Endodermal cell (in vitro differentiated cells): ENCODE results near the gene KISS1R. TPM values are rescaled to one million over a fixed set of nuclear protein-coding genes. Genes with fewer than 3 reads are reported as not detected.

Experiments
- DNase-seq: peaks from one replicate; pipeline ENCODE4 v3.0.0-alpha.2; 2017
- H3K27ac ChIP-seq: 2 replicates; pipeline ENCODE4 v1.5.1; 2013; ENCODE audit warnings: mild to moderate bottlenecking, low read depth, low read length, moderate library complexity
- H3K27me3 ChIP-seq: 2 replicates; pipeline ENCODE4 v1.6.1; 2013; ENCODE audit warnings: mild to moderate bottlenecking, low read length, moderate library complexity; ENCODE audit not compliant: insufficient read depth, control insufficient read depth, poor library complexity, severe bottlenecking
- H3K36me3 ChIP-seq: 2 replicates; pipeline ENCODE4 v1.7.0; 2013; ENCODE audit warnings: mild to moderate bottlenecking, low read length, moderate library complexity; ENCODE audit not compliant: control insufficient read depth, insufficient read depth
- H3K4me1 ChIP-seq: one replicate; pipeline ENCODE4 v1.7.0; 2013; ENCODE audit warnings: low read length; ENCODE audit not compliant: control insufficient read depth, insufficient read depth
- H3K4me3 ChIP-seq: 2 replicates; pipeline ENCODE4 v1.5.1; 2013; ENCODE audit warnings: mild to moderate bottlenecking, low read length, moderate library complexity
- H3K9ac ChIP-seq: 2 replicates; pipeline ENCODE4 v1.6.1; 2013; ENCODE audit warnings: mild to moderate bottlenecking, low read length, moderate library complexity; ENCODE audit not compliant: poor library complexity, severe bottlenecking; ENCODE audit errors: extremely low read depth
- H3K9me3 ChIP-seq: 2 replicates; pipeline ENCODE4 v1.6.1; 2013; ENCODE audit warnings: mild to moderate bottlenecking, low read length, moderate library complexity; ENCODE audit not compliant: control insufficient read depth
- H3K27ac Mint-ChIP-seq: 2 replicates; pipeline ENCODE4 v1.8.0; 2020; ENCODE audit warnings: mixed read lengths
- H3K27me3 Mint-ChIP-seq: 2 replicates; pipeline ENCODE4 v1.8.0; 2021; ENCODE audit warnings: mild to moderate bottlenecking, mixed read lengths; ENCODE audit not compliant: insufficient read depth
- H3K36me3 Mint-ChIP-seq: 2 replicates; pipeline ENCODE4 v1.8.0; 2020; ENCODE audit warnings: low read depth, mixed read lengths
- H3K4me1 Mint-ChIP-seq: 2 replicates; pipeline ENCODE4 v1.8.0; 2020; ENCODE audit warnings: mixed read lengths
- H3K4me3 Mint-ChIP-seq: 2 replicates; pipeline ENCODE4 v1.8.0; 2020; ENCODE audit warnings: mild to moderate bottlenecking, moderate library complexity, mixed read lengths
- H3K9me3 Mint-ChIP-seq: 2 replicates; pipeline ENCODE4 v1.8.0; 2020; ENCODE audit warnings: mild to moderate bottlenecking, mixed read lengths
- WGBS, 2 experiments: methylation state at CpG; one replicate each; pipeline versions ENCODE4 v1.1.5 to v1.1.7; 2013; ENCODE audit warnings: missing lambda C conversion rate in 2 of 2, mixed read lengths in 1 of 2; ENCODE audit not compliant: insufficient coverage in 1 of 2, insufficient read length in 1 of 2; 5-methylcytosine and 5-hydroxymethylcytosine counted together
- total RNA-seq, 2 donors: library from RNA; stranded (reverse); fragmentation: NEBNext Ultra II Directional in 1 of 2; extraction: Animal tissue kit (Norgen Biotek cat#: 25700) in 1 of 2; gene quantifications; 2 replicates in 1 of 2; 3 replicates in 1 of 2; pipeline ENCODE4 v1.2.1, GENCODE V29; 2021
- TF ChIP-seq, protein P1 (sequence below): fragments of 200-600 bp; sonication (generic); conservative IDR thresholded peaks from 2 replicates; pipeline ENCODE4 v1.5.0; 2021; ENCODE audit warnings: antibody characterized with exemption, mild to moderate bottlenecking

The KISS1R gene
- total RNA-seq, 2 donors from 2014 or later: 0.73 TPM; not detected in 1

DNA sequence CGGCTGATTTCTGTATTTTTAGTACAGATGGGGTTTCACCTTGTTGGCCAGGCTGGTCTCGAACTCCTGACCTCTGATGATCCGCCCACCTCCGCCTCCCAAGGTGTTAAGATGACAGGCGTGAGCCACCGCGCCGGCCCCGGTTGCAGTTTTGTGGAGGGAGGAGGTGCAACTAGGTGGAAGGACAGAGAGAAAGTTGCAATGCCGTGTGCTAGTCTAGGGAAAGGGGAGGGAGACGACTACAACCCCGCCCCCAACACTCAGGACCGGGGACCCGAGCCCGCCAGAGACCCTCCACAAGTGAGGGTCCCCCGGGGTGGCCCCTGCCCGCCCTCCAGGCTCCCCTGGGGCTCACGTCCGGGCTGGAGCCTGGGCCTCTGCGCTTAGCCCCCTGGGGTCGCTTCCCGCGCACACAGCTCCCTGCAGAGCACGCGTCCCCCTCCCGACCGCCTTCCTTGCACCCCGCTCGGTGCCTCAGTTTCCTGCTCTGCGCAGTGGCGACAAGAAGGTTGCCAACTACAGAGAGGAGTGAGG, 7.5 kb downstream of the KISS1R start:
- Mint-ChIP-seq H3K27ac (peak overlapping the region; percentile 76), H3K36me3 (peaks cover 6% of the 10 kb centered on the region), H3K9me3 (no peaks in the 10 kb centered on the region), H3K27me3 (peaks cover 24% of the 10 kb centered on the region), H3K4me3 (peak overlapping the region; percentile 71), H3K4me1 (no peaks in the 10 kb centered on the region)
- Histone ChIP-seq H3K27ac (no peak overlapping the region), H3K36me3 (no peaks in the 10 kb centered on the region), H3K4me1 (no peaks in the 10 kb centered on the region), H3K9me3 (no peaks in the 10 kb centered on the region), H3K9ac (peak overlapping the region; percentile 93), H3K4me3 (peak overlapping the region; percentile 83), H3K27me3 (peaks cover 20% of the 10 kb centered on the region)
- DNase-seq: peak; percentile 81
- TF ChIP-seq, protein P1, sequence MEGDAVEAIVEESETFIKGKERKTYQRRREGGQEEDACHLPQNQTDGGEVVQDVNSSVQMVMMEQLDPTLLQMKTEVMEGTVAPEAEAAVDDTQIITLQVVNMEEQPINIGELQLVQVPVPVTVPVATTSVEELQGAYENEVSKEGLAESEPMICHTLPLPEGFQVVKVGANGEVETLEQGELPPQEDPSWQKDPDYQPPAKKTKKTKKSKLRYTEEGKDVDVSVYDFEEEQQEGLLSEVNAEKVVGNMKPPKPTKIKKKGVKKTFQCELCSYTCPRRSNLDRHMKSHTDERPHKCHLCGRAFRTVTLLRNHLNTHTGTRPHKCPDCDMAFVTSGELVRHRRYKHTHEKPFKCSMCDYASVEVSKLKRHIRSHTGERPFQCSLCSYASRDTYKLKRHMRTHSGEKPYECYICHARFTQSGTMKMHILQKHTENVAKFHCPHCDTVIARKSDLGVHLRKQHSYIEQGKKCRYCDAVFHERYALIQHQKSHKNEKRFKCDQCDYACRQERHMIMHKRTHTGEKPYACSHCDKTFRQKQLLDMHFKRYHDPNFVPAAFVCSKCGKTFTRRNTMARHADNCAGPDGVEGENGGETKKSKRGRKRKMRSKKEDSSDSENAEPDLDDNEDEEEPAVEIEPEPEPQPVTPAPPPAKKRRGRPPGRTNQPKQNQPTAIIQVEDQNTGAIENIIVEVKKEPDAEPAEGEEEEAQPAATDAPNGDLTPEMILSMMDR: no peak
- WGBS, 2 experiments: 15 to 16% methylated on average over 22 to 30 of the region's 31 CpGs

DNA sequence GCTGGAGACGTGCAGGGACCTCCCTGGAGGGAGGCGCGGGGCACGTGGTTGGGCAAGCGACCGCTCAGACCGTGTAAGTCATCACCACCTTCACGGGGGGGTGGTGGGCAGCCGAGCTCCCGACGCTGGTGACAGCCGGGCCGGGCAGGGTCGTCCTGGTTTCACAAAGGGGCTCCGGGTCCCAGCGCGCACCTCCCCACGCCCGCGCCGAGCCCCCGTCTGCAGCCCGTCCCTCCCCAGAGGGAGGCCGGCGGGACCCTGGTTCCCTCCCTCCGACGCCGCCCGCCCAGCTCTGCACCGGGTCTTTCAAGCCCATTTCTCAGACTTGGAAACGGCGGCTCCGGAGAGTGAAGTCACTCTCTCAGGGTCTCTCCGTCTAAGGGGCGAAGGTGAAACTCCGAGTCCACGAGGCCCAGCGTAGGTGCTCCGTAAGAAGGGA, 8.0 kb downstream of the KISS1R start:
- H3K4me1 ChIP-seq: no peaks in the 10 kb centered on the region
- TF ChIP-seq, protein P1: no peak
- no peaks in the 10 kb centered on the region for H3K9me3 ChIP-seq
- Mint-ChIP-seq H3K9me3 (no peaks in the 10 kb centered on the region), H3K36me3 (peaks cover 10% of the 10 kb centered on the region), H3K27ac (peak overlapping the region; percentile 78), H3K27me3 (peaks cover 19% of the 10 kb centered on the region), H3K4me3 (peak overlapping the region; percentile 71), H3K4me1 (no peaks in the 10 kb centered on the region)
- peak overlapping the region; percentile 93 for H3K9ac ChIP-seq
- H3K27me3 ChIP-seq: peaks cover 15% of the 10 kb centered on the region
- peak overlapping the region; percentile 75 for H3K27ac ChIP-seq
- peaks cover 4% of the 10 kb centered on the region for H3K36me3 ChIP-seq
- WGBS, 2 experiments: 0% methylated on average over 36 to 39 of the region's 39 CpGs
- no peak for DNase-seq
- H3K4me3 ChIP-seq: peak overlapping the region; percentile 83

DNA sequence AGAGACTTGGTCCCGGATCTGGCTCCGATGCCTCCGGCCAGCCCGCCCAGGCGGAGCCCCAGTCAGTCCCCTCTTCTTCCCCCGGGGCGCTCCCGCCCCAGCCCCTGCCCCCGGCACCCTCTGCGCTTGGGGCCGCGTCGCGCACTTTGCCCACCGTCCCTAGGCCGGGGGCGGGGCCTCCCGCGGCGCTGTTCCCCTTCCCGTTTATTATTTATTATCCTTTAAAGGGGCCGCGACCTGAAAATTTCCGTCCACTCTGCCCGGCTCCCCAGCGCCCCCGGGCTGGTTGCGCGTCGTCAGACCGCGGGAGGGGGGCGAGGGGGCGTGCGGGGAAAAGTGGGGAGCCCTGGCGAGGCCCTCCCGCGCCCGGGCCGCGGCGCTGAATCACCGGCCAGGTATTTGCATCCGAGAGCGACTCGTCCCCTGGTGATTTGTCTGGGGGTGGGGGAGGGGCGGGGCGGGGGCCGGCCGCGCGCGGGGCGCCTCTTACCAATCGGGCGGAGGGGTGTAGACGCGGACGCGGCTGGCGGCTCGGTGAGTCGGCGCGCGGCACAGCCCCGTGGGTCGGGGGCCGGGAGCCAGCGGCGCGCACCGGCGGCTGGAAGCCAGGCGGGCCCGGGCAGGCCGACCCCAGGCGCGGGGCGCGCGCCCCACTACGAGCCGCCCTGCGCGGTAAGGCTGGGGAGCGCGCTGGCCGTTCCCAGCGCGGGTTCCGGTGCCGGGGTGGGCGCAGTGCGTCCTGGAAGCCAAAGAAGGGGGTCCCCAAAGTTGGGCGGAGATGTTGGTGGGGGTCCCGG, 8.6 kb downstream of the KISS1R start, which contains the start of gene ARID3A:
ARID3A (plus strand) TSS at position 510 of the 797 bp plus-strand sequence. CDS start 3,494 bp downstream, outside the sequence.
- Histone ChIP-seq H3K36me3 (peaks cover 6% of the 10 kb centered on the region), H3K4me3 (peak within 1 kb of the TSS; percentile 84), H3K9ac (peak within 1 kb of the TSS; percentile 93), H3K4me1 (no peaks in the 10 kb centered on the region), H3K9me3 (no peaks in the 10 kb centered on the region), H3K27me3 (peaks cover 9% of the 10 kb centered on the region), H3K27ac (peak within 1 kb of the TSS; percentile 75)
- TF ChIP-seq, protein P1: no peak
- WGBS, 2 experiments: 0 to 1% methylated on average over 31 to 91 of the region's 97 CpGs
- Mint-ChIP-seq H3K9me3 (no peaks in the 10 kb centered on the region), H3K4me3 (peak within 1 kb of the TSS; percentile 71), H3K27me3 (peaks cover 14% of the 10 kb centered on the region), H3K36me3 (peaks cover 15% of the 10 kb centered on the region), H3K4me1 (no peaks in the 10 kb centered on the region), H3K27ac (peak within 1 kb of the TSS; percentile 89)
- peak; percentile 93 for DNase-seq
